ENCODE results near the gene TLE4. TPM values are rescaled to one million over a fixed set of nuclear protein-coding genes. Genes with fewer than 3 reads are reported as not detected.

TLE4 gene
- total RNA-seq, 1 donor from 2014 or later: 102 TPM

DNA sequence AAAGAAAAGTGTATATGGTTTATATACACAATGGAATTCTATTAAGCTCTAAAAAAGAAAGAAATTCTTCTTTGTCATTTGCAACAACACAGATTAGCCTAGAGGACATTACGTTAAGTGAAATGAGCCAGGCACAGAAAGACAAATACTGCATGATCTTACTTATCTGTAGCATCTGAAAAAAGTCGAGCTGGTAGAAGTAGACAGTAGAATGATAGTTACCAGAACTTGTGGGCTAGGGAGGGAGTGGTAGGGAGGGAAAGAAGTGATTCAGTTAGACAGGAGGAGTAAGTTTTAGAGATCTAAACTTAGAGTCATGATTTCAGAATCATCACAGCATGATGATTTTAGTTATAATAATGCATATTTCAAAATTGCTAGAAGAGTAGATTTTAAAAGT, 184.6 kb downstream of the TLE4 start:
- H3K9me3 Mint-ChIP-seq (ENCODE audit: unreplicated experiment): peaks cover 4% of the 10 kb centered on the region
- H3K4me3 Mint-ChIP-seq (ENCODE audit: unreplicated experiment): no peak overlapping the region
- TF ChIP-seq CTCF (IDR thresholded peaks at IDR 0.05): no peak
- H3K36me3 Mint-ChIP-seq (ENCODE audit: unreplicated experiment): no peaks in the 10 kb centered on the region
- no peaks in the 10 kb centered on the region for H3K4me1 Mint-ChIP-seq (ENCODE audit: unreplicated experiment)
- peaks cover 2% of the 10 kb centered on the region for H3K27me3 Mint-ChIP-seq (ENCODE audit: unreplicated experiment)
- H3K27ac Mint-ChIP-seq (ENCODE audit: unreplicated experiment): no peak overlapping the region
- no peak for DNase-seq (ENCODE audit: extremely low spot score, unreplicated experiment)

- Mint-ChIP-seq H3K9me3 (ENCODE audit: unreplicated experiment) (peaks cover 4% of the 10 kb centered on the region), H3K4me3 (ENCODE audit: unreplicated experiment) (no peak overlapping the region), H3K4me1 (ENCODE audit: unreplicated experiment) (no peaks in the 10 kb centered on the region), H3K36me3 (ENCODE audit: unreplicated experiment) (no peaks in the 10 kb centered on the region), H3K27me3 (ENCODE audit: unreplicated experiment) (peaks cover 2% of the 10 kb centered on the region), H3K27ac (ENCODE audit: unreplicated experiment) (no peak overlapping the region)
- no peak for DNase-seq (ENCODE audit: extremely low spot score, unreplicated experiment)
- no peak for TF ChIP-seq CTCF (IDR thresholded peaks at IDR 0.05)
Observed at GRCh38 chr9:79757074-79757473, 185.3 kb downstream of the TLE4 start.

GRCh38 chr9:79757881-79758669, 186.3 kb downstream of the TLE4 start:
- peak; percentile 58 for TF ChIP-seq CTCF (IDR thresholded peaks at IDR 0.05)
- Mint-ChIP-seq H3K9me3 (ENCODE audit: unreplicated experiment) (peaks cover 2% of the 10 kb centered on the region), H3K4me3 (ENCODE audit: unreplicated experiment) (no peak overlapping the region), H3K36me3 (ENCODE audit: unreplicated experiment) (no peaks in the 10 kb centered on the region), H3K27ac (ENCODE audit: unreplicated experiment) (no peak overlapping the region), H3K4me1 (ENCODE audit: unreplicated experiment) (no peaks in the 10 kb centered on the region), H3K27me3 (ENCODE audit: unreplicated experiment) (peaks cover 2% of the 10 kb centered on the region)
- DNase-seq (ENCODE audit: extremely low spot score, unreplicated experiment): no peak

DNA sequence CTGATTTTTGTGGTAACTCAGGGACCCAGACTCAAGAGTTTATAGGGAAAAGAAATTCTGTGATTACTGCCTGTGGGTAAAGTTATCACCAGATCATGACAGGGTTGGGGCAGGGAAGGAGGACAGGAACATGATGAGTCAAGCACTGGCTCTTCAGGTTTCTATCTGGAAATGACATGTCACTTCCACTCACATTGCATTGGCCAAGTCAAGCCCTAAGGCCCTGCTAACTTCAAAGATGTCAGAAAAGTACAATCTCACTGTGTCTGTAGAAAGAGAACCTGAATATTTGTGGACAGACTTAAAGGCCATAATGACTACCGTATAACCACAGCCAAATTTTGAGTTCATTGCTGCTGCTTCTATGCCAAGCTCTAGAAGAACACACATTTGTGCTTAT, 187.7 kb downstream of the TLE4 start:
- DNase-seq (ENCODE audit: extremely low spot score, unreplicated experiment): no peak
- TF ChIP-seq CTCF (IDR thresholded peaks at IDR 0.05): no peak
- Mint-ChIP-seq H3K36me3 (ENCODE audit: unreplicated experiment) (no peaks in the 10 kb centered on the region), H3K4me1 (ENCODE audit: unreplicated experiment) (peaks cover 11% of the 10 kb centered on the region), H3K27me3 (ENCODE audit: unreplicated experiment) (no peaks in the 10 kb centered on the region), H3K9me3 (ENCODE audit: unreplicated experiment) (no peaks in the 10 kb centered on the region), H3K4me3 (ENCODE audit: unreplicated experiment) (no peak overlapping the region), H3K27ac (ENCODE audit: unreplicated experiment) (no peak overlapping the region)

GRCh38 chr9:79762070-79762469, 190.3 kb downstream of the TLE4 start:
- DNase-seq (ENCODE audit: extremely low spot score, unreplicated experiment): no peak
- TF ChIP-seq CTCF (IDR thresholded peaks at IDR 0.05): no peak
- Mint-ChIP-seq H3K4me1 (ENCODE audit: unreplicated experiment) (peaks cover 19% of the 10 kb centered on the region), H3K27me3 (ENCODE audit: unreplicated experiment) (peaks cover 3% of the 10 kb centered on the region), H3K9me3 (ENCODE audit: unreplicated experiment) (no peaks in the 10 kb centered on the region), H3K36me3 (ENCODE audit: unreplicated experiment) (no peaks in the 10 kb centered on the region), H3K4me3 (ENCODE audit: unreplicated experiment) (no peak overlapping the region), H3K27ac (ENCODE audit: unreplicated experiment) (no peak overlapping the region)
